ENCODE results near the gene TBL3. TPM values are rescaled to one million over a fixed set of nuclear protein-coding genes. Genes with fewer than 3 reads are reported as not detected.

TBL3 gene
- total RNA-seq, 4 donors from 2014 or later: 4.1 to 46.6 (median 27.4) TPM

- Histone ChIP-seq H3K27ac (no peak overlapping the region), H3K4me1 (no peaks in the 10 kb centered on the region), H3K9me3 (no peaks in the 10 kb centered on the region), H3K27me3 (peaks cover 0 to 14% of the 10 kb centered on the region in 2 donors), H3K36me3 (no peaks in the 10 kb centered on the region), H3K4me3 (no peak overlapping the region)
- intact Hi-C loops (cut with DNase I; ENCODE audit: low total_unique reads): no loop called here
- DNase-seq: no peak
- TF ChIP-seq POLR2A (IDR thresholded peaks at IDR 0.05) (no peak), CTCF (IDR thresholded peaks at IDR 0.05) (no peak)
These were observed 6.7 kb downstream of the TBL3 start for GRCh38 chr16:1978476-1979120.

GRCh38 chr16:1979271-1980029 is 7.6 kb downstream of the TBL3 start:
- TF ChIP-seq POLR2A (IDR thresholded peaks at IDR 0.05) (no peak), CTCF (IDR thresholded peaks at IDR 0.05) (no peak)
- no peaks in the 10 kb centered on the region for H3K9me3 ChIP-seq
- H3K4me3 ChIP-seq: no peak overlapping the region
- H3K4me1 ChIP-seq: no peaks in the 10 kb centered on the region
- intact Hi-C loops (cut with DNase I; ENCODE audit: low total_unique reads): no loop called here
- H3K36me3 ChIP-seq: no peaks in the 10 kb centered on the region
- DNase-seq: no peak
- H3K27me3 ChIP-seq: peaks cover 0 to 14% of the 10 kb centered on the region in 2 donors
- no peak overlapping the region for H3K27ac ChIP-seq

DNA sequence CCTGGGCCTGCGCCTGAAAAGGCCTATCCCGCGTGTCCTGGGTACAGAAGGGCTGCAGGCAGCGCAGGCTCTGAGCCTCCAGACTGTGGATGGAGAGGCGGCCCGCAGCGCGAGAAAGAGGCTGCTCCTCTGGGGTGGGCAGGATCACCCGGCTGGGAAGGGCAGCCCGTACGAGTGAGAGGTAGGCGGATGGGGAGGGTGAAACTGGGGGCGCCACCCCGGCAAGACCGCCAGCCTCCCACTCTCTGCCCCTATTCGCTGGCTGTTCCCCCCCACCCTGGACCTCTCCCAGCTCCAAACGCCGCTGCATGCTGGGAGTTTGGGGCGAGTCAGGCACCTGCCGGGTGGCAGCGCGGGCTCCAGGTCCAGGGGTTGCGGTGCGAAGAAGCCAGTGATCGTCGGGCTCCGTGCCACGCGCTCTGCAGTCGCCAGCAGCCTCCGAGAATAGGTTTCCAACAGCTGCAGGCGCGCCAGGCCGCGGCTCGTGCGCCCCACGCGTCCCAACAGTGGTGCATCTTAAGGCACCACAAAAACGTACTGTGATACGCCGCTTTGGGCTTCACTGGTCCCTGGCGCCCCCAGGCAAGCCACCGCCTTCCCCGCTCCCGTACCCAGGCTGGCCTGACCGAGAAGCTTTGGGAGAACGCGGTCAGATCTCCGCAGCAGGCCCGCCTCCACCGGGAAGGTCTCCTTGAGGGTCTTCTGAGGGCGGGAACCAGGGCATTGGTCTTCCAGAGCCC is 8.3 kb downstream of the TBL3 start:
- no peak for DNase-seq
- peaks cover 0 to 6% of the 10 kb centered on the region in 2 donors for H3K4me1 ChIP-seq
- H3K9me3 ChIP-seq: no peaks in the 10 kb centered on the region
- H3K4me3 ChIP-seq: no peak overlapping the region
- H3K27me3 ChIP-seq: peaks cover 0 to 14% of the 10 kb centered on the region in 2 donors
- intact Hi-C loops (cut with DNase I; ENCODE audit: low total_unique reads): no loop called here
- H3K27ac ChIP-seq: no peak overlapping the region
- TF ChIP-seq CTCF (IDR thresholded peaks at IDR 0.05) (no peak), POLR2A (IDR thresholded peaks at IDR 0.05) (no peak)
- no peaks in the 10 kb centered on the region for H3K36me3 ChIP-seq

DNA sequence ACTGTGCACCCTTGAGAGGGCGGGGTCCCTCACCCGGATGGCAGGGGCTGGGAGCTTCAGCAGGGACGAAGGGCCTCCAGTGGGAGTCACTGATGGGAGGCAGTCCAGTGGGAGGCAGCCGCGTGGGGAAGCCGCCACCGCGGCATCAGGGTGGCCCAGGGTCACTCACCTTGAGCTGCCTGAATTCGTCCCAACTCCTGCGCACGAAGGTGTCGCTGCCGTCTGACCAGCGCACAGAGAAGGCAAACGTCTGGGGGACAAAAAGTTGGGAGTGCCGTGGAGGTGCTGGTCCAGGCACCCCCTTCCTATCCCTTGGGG is 8.9 kb downstream of the TBL3 start:
- peaks cover 0 to 8% of the 10 kb centered on the region in 2 donors for H3K4me1 ChIP-seq
- TF ChIP-seq POLR2A (IDR thresholded peaks at IDR 0.05): no peak
- no peak for TF ChIP-seq CTCF (IDR thresholded peaks at IDR 0.05)
- H3K36me3 ChIP-seq: no peaks in the 10 kb centered on the region
- H3K27ac ChIP-seq: no peak overlapping the region
- peaks cover 0 to 14% of the 10 kb centered on the region in 2 donors for H3K27me3 ChIP-seq
- intact Hi-C loops (cut with DNase I; ENCODE audit: low total_unique reads): no loop called here
- H3K9me3 ChIP-seq: no peaks in the 10 kb centered on the region
- no peak overlapping the region for H3K4me3 ChIP-seq
- DNase-seq: no peak

- no peak for DNase-seq
- Histone ChIP-seq H3K9me3 (no peaks in the 10 kb centered on the region), H3K4me3 (no peak within 1 kb of the TSS), H3K27me3 (peaks cover 0 to 14% of the 10 kb centered on the region in 2 donors), H3K27ac (no peak within 1 kb of the TSS), H3K36me3 (no peaks in the 10 kb centered on the region), H3K4me1 (peaks cover 0 to 8% of the 10 kb centered on the region in 2 donors)
- intact Hi-C loops (cut with DNase I; ENCODE audit: low total_unique reads): no loop called here
- no peak for TF ChIP-seq POLR2A (IDR thresholded peaks at IDR 0.05)
- TF ChIP-seq CTCF (IDR thresholded peaks at IDR 0.05): no peak
These were observed 9.6 kb downstream of the TBL3 start, which contains the start of gene NOXO1 for GRCh38 chr16:1981398-1981836. Gene NOXO1 (minus strand): TSS chr16:1981469. CDS start chr16:1981179, 290 bp downstream.

All from uterus (tissue), 4 donors.